ENCODE results near the gene RAI1.

The RAI1 gene

GRCh38 chr17:17749025-17749772 lies 67.9 kb downstream of the RAI1 start:
- DNase-seq (ENCODE audit: extremely low read depth, insufficient read length), result peak; percentile 41
- Histone ChIP-seq H3K27me3 (replicated peaks; ENCODE audit: control insufficient read depth, insufficient read depth, low read length) (no peaks in the 10 kb centered on the region), H3K36me3 (ENCODE audit: control insufficient read depth, insufficient read depth, low read length) (no peaks in the 10 kb centered on the region), H3K4me3 (replicated peaks; ENCODE audit: low read depth, low read length) (peak overlapping the region; percentile 58)
- TF ChIP-seq CTCF (IDR thresholded peaks at IDR 0.05; ENCODE audit: insufficient read depth, low read length, poor library complexity, severe bottlenecking), result no peak

- DNase-seq (ENCODE audit: extremely low read depth, insufficient read length), result peak; percentile 45
- H3K4me3 ChIP-seq (replicated peaks; ENCODE audit: low read depth, low read length), result peak overlapping the region; percentile 58; the same call in 1 of the 2 replicates
- H3K36me3 ChIP-seq (ENCODE audit: control insufficient read depth, insufficient read depth, low read length), result no peaks in the 10 kb centered on the region
- TF ChIP-seq CTCF (IDR thresholded peaks at IDR 0.05; ENCODE audit: insufficient read depth, low read length, poor library complexity, severe bottlenecking), result no peak
- no peaks in the 10 kb centered on the region for H3K27me3 ChIP-seq (replicated peaks; ENCODE audit: control insufficient read depth, insufficient read depth, low read length)
Measured at GRCh38 chr17:17749921-17750320, 68.7 kb downstream of the RAI1 start.

DNA sequence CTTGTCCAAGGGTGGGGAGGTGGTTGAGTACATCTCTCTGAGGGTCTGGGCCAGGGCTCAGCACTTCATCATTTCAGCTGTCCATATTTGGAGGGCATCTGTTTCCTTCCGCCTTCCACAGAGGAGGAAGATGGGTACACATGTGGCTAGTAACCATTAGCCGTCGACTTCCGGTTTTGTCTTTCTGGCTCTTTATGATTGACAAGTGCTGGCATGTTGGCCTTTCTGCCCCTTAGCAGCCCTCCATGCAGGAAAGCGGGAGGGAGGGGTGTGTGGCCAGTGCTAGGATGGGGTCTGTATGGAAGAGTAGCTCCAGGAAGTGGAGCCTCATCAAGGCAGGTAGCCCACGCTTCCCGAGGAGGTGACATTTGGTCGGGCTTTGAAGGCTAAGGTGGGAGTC lies 69.6 kb downstream of the RAI1 start:
- no peak for TF ChIP-seq CTCF (IDR thresholded peaks at IDR 0.05; ENCODE audit: insufficient read depth, low read length, poor library complexity, severe bottlenecking)
- H3K4me3 ChIP-seq (replicated peaks; ENCODE audit: low read depth, low read length), result no peak overlapping the region
- no peaks in the 10 kb centered on the region for H3K27me3 ChIP-seq (replicated peaks; ENCODE audit: control insufficient read depth, insufficient read depth, low read length)
- DNase-seq (ENCODE audit: extremely low read depth, insufficient read length), result peak; percentile 67
- H3K36me3 ChIP-seq (ENCODE audit: control insufficient read depth, insufficient read depth, low read length), result no peaks in the 10 kb centered on the region

DNA sequence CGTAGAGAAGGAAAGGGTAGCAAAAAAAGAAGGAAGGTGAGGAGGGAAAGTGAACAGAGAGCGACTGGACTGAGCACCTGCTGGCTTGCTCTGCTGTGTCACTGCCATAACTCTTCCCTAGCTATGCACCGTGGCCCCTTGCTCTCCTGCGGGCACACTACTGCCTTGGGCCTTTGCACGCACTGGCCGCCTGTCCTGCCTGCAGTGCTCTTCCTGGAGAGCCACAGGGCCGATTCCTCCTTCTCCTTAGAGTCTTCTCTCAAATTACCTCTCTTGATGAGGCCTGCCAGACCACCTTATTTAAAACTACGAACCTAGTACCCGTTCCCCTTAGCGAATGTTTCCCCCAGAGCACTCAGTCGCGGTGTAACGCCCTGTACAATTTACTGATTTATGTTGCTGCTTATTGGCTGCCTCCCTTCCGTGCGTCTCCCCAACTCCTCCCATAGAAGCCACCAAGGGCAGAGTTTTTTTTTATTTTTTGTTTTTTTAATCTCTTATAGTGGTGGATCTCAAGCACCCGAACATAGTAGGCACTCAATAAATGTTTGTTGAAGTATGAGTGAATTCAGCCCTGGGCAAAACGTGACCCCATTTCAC lies 70.3 kb downstream of the RAI1 start:
- DNase-seq (ENCODE audit: extremely low read depth, insufficient read length), result peak; percentile 40
- H3K36me3 ChIP-seq (ENCODE audit: control insufficient read depth, insufficient read depth, low read length), result no peaks in the 10 kb centered on the region
- peak overlapping the region; percentile 46 for H3K4me3 ChIP-seq (replicated peaks; ENCODE audit: low read depth, low read length)
- H3K27me3 ChIP-seq (replicated peaks; ENCODE audit: control insufficient read depth, insufficient read depth, low read length), result no peaks in the 10 kb centered on the region
- TF ChIP-seq CTCF (IDR thresholded peaks at IDR 0.05; ENCODE audit: insufficient read depth, low read length, poor library complexity, severe bottlenecking), result no peak

DNA sequence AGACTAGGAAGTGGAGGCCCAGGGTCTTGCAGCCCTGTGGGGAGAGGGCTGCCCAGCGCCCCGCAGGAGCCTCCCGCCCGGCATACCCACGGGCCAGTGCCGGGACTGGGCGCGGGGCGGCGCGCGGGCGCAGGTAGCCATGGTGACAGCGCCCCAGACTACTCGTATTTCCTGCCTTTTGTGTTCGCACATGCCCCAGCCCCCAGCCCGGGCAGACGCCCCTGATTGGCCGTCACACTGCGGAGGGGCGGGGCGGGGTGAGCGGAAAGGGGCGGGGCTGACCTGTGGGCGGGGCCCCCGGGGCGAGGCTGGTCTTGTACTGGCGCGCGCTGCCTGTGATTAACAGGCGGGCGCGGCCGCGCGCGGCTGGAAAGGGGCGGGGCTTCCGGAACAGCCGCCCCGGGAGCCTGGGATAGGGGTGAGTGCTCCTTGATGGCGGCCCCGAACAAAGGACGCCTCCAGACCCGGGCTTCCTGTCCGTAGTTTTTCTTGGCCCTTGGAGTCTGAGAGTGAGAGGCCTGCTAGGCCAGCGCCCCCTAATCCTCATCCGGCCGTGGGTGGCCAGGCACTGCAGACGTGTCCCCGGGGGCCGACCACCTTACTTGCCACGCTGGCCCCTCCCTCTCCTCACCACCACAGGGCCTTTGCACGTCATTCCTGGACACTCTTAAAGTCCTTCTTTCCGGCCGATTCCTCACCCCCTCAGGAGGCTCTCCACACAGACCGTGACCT lies 71.0 kb downstream of the RAI1 start:
- no peaks in the 10 kb centered on the region for H3K27me3 ChIP-seq (replicated peaks; ENCODE audit: control insufficient read depth, insufficient read depth, low read length)
- H3K36me3 ChIP-seq (ENCODE audit: control insufficient read depth, insufficient read depth, low read length), result no peaks in the 10 kb centered on the region
- H3K4me3 ChIP-seq (replicated peaks; ENCODE audit: low read depth, low read length), result peak overlapping the region; percentile 70
- DNase-seq (ENCODE audit: extremely low read depth, insufficient read length), result peak; percentile 97
- TF ChIP-seq CTCF (IDR thresholded peaks at IDR 0.05; ENCODE audit: insufficient read depth, low read length, poor library complexity, severe bottlenecking), result peak; percentile 39
